ENCODE results near the gene SUSD4. TPM values are rescaled to one million over a fixed set of nuclear protein-coding genes. Genes with fewer than 3 reads are reported as not detected.

The SUSD4 gene
- total and polyA plus RNA-seq, 2 of the 8 experiments (the other 6 are each of a cell fraction or from before 2014, with no cell fraction given) = 3.9 to 5.2 TPM

GRCh38 chr1:223344491-223344890 is 19.5 kb downstream of the SUSD4 start:
- Histone ChIP-seq H2AK5ac (ENCODE audit: low read depth, low read length) (no peak overlapping the region), H3K9ac (replicated peaks in 1 of 4; ENCODE audit: extremely low read depth in 1 of 4, low read depth in 3 of 4, low read length in 3 of 4) (no peak overlapping the region), H4K8ac (ENCODE audit: extremely low read depth, insufficient read depth, low read length) (no peak overlapping the region), H2BK12ac (ENCODE audit: low read depth, low read length) (no peak overlapping the region), H2BK15ac (ENCODE audit: low read length) (no peak overlapping the region), H2BK5ac (ENCODE audit: low read depth, low read length) (no peak overlapping the region), H3K14ac (ENCODE audit: insufficient read length) (no peak overlapping the region), H3K4me2 (ENCODE audit: insufficient read depth in 1 of 2, low read depth in 2 of 2, low read length in 2 of 2) (no peak overlapping the region), H3K79me2 (ENCODE audit: control insufficient read depth in 1 of 2, insufficient read depth in 2 of 2, low read length in 2 of 2) (no peaks in the 10 kb centered on the region), H3K27me3 (replicated peaks in 1 of 4; ENCODE audit: control insufficient read depth in 3 of 4, extremely low read depth in 1 of 4, insufficient read depth in 3 of 4, low read length in 3 of 4) (no peaks in the 10 kb centered on the region), H3K23ac (ENCODE audit: insufficient read length) (no peak overlapping the region), H3K4ac (replicated peaks; ENCODE audit: insufficient read length, low read depth, low read length) (no peak overlapping the region), H3K23me2 (ENCODE audit: low read depth, low read length) (no peaks in the 10 kb centered on the region), H3K36me3 (ENCODE audit: control insufficient read depth in 2 of 4, insufficient read depth in 4 of 4, low read length in 3 of 4) (no peaks in the 10 kb centered on the region), H2AFZ (ENCODE audit: low read length) (no peak overlapping the region), H3K4me3 (ENCODE audit: extremely low read depth in 1 of 4, insufficient read depth in 2 of 4, low read depth in 3 of 4, low read length in 4 of 4) (no peak overlapping the region), H3K4me1 (replicated peaks in 1 of 4; ENCODE audit: control insufficient read depth in 3 of 4, insufficient read depth in 4 of 4, low read length in 3 of 4) (no peaks in the 10 kb centered on the region), H3K18ac (ENCODE audit: extremely low read depth, low read length) (no peak overlapping the region), H3K9me3 (ENCODE audit: insufficient read depth in 2 of 2, low read depth in 1 of 2, low read length in 1 of 2) (no peaks in the 10 kb centered on the region), H4K91ac (replicated peaks; ENCODE audit: insufficient read length, low read length) (no peak overlapping the region), H3K27ac (ENCODE audit: low read depth, low read length) (no peak overlapping the region), H4K20me1 (replicated peaks in 1 of 2; ENCODE audit: control insufficient read depth in 1 of 2, insufficient read depth in 2 of 2, low read length in 2 of 2) (no peaks in the 10 kb centered on the region), H3K56ac (replicated peaks; ENCODE audit: insufficient read length, low read depth, low read length) (no peak overlapping the region), H4K5ac (ENCODE audit: insufficient read length, low read depth, low read length) (no peak overlapping the region), H2BK120ac (replicated peaks; ENCODE audit: low read depth, low read length) (no peak overlapping the region), H2BK20ac (ENCODE audit: low read length) (no peak overlapping the region), H3K79me1 (ENCODE audit: low read depth, low read length) (no peaks in the 10 kb centered on the region)
- FAIRE-seq = no peak
- WGBS, 2 experiments (ENCODE audit: extremely low coverage in 1 of 2, insufficient coverage in 1 of 2, insufficient read length in 1 of 2, insufficient replicate concordance in 2 of 2, low coverage in 1 of 2, low lambda C conversion rate in 2 of 2, missing lambda C conversion rate in 1 of 2) = 93% methylated on average over 6 of the region's 6 CpGs; no CpG with 5 or more reads in 1 of the 2 experiments
- DNase-seq (ENCODE audit: low read depth in 1 of 2, low spot score in 2 of 2) = no peak
- TF ChIP-seq CEBPB (IDR thresholded peaks at IDR 0.05; ENCODE audit: low read depth, low read length) (no peak), POU5F1 (IDR thresholded peaks at IDR 0.05; ENCODE audit: low read depth, low read length) (no peak), EZH2 (IDR thresholded peaks at IDR 0.05; ENCODE audit: low read depth, low read length, severe bottlenecking) (no peak), BACH1 (IDR thresholded peaks at IDR 0.05; ENCODE audit: low read length) (no peak), HDAC6 (IDR thresholded peaks at IDR 0.05; ENCODE audit: low read depth, low read length) (no peak), RFX5 (IDR thresholded peaks at IDR 0.05; ENCODE audit: borderline replicate concordance, low read depth, low read length) (no peak)
- TF ChIP-seq, protein P1, sequence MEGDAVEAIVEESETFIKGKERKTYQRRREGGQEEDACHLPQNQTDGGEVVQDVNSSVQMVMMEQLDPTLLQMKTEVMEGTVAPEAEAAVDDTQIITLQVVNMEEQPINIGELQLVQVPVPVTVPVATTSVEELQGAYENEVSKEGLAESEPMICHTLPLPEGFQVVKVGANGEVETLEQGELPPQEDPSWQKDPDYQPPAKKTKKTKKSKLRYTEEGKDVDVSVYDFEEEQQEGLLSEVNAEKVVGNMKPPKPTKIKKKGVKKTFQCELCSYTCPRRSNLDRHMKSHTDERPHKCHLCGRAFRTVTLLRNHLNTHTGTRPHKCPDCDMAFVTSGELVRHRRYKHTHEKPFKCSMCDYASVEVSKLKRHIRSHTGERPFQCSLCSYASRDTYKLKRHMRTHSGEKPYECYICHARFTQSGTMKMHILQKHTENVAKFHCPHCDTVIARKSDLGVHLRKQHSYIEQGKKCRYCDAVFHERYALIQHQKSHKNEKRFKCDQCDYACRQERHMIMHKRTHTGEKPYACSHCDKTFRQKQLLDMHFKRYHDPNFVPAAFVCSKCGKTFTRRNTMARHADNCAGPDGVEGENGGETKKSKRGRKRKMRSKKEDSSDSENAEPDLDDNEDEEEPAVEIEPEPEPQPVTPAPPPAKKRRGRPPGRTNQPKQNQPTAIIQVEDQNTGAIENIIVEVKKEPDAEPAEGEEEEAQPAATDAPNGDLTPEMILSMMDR (IDR thresholded peaks at IDR 0.05; ENCODE audit: control extremely low read depth in 1 of 3, insufficient read depth in 1 of 3, low read depth in 1 of 3, low read length in 3 of 3) = no peak
- ChIA-PET POLR2A (ENCODE audit: partially characterized antibody) (no interaction called here), CTCF (ENCODE audit: partially characterized antibody) (interaction anchor here (1.0 to 1.4 kb wide), 4 partner anchors 169 to 211 kb away, joined by 3 to 5 read pairs (median 4); no protein-coding TSS in a partner anchor)

All from H1 (cell line).